B cell (primary cell): ENCODE results near the gene PDCD1LG2.

ENCODE experiments used
- EZH2 ChIP-seq: IDR thresholded peaks from 2 replicates; pipeline ENCODE4 v1.6.1; 2012; ENCODE audit warnings: borderline replicate concordance, low read depth, mild to moderate bottlenecking, moderate library complexity, low read length; ENCODE audit not compliant: insufficient read depth, poor library complexity, severe bottlenecking
- TF ChIP-seq, protein P1 (sequence below): fragments of 200-600 bp; IDR thresholded peaks from one replicate; pipeline ENCODE4 v1.8.0; 2022; ENCODE audit warnings: antibody characterized with exemption, mild to moderate bottlenecking

DNA sequence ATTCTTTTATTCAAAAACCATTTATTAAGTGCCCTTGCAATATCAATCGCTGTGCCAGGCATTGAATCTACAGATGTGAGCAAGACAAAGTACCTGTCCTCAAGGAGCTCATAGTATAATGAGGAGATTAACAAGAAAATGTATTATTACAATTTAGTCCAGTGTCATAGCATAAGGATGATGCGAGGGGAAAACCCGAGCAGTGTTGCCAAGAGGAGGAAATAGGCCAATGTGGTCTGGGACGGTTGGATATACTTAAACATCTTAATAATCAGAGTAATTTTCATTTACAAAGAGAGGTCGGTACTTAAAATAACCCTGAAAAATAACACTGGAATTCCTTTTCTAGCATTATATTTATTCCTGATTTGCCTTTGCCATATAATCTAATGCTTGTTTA, 41.5 kb upstream of the PDCD1LG2 start:
- no peak for TF ChIP-seq EZH2
- TF ChIP-seq, protein P1, sequence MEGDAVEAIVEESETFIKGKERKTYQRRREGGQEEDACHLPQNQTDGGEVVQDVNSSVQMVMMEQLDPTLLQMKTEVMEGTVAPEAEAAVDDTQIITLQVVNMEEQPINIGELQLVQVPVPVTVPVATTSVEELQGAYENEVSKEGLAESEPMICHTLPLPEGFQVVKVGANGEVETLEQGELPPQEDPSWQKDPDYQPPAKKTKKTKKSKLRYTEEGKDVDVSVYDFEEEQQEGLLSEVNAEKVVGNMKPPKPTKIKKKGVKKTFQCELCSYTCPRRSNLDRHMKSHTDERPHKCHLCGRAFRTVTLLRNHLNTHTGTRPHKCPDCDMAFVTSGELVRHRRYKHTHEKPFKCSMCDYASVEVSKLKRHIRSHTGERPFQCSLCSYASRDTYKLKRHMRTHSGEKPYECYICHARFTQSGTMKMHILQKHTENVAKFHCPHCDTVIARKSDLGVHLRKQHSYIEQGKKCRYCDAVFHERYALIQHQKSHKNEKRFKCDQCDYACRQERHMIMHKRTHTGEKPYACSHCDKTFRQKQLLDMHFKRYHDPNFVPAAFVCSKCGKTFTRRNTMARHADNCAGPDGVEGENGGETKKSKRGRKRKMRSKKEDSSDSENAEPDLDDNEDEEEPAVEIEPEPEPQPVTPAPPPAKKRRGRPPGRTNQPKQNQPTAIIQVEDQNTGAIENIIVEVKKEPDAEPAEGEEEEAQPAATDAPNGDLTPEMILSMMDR = no peak
